Neural cell (in vitro differentiated cells): ENCODE measurements around the gene HNRNPA2B1. TPM values are rescaled to one million over a fixed set of nuclear protein-coding genes. Genes with fewer than 3 reads are reported as not detected.

Source experiments
- H2AFZ ChIP-seq: fragments of 200-600, 300-800 bp; sonication (generic), shearing (Covaris generic); 2 replicates; pipeline ENCODE4 v1.6.0; 2014; ENCODE audit warnings: low read depth, mild to moderate bottlenecking, antibody characterized with exemption, low read length, moderate library complexity
- H3F3A ChIP-seq: fragments of 200-600 bp; shearing (Covaris generic); 2 replicates; pipeline ENCODE4 v1.6.1; 2016; ENCODE audit warnings: mild to moderate bottlenecking, moderate library complexity, mixed read lengths, antibody characterized with exemption, low read length; ENCODE audit not compliant: insufficient read depth, poor library complexity, severe bottlenecking
- H3K27ac ChIP-seq: fragments of 200-600, 300-800 bp; sonication (generic), shearing (Covaris generic); 2 replicates; pipeline ENCODE4 v1.5.1; 2014; ENCODE audit warnings: mild to moderate bottlenecking, low read length, moderate library complexity
- H3K27me3 ChIP-seq: fragments of 300-800, 200-600 bp; sonication (generic), shearing (Covaris generic); 2 replicates; pipeline ENCODE4 v1.6.0; 2014; ENCODE audit warnings: mild to moderate bottlenecking, low read depth, low read length, moderate library complexity; ENCODE audit not compliant: insufficient read depth
- H3K36me3 ChIP-seq: fragments of 300-800, 200-600 bp; sonication (generic), shearing (Covaris generic); 2 replicates; pipeline ENCODE4 v1.5.1; 2014; ENCODE audit warnings: mild to moderate bottlenecking, antibody characterized with exemption, low read length, moderate library complexity; ENCODE audit not compliant: insufficient read depth
- H3K4me2 ChIP-seq: fragments of 300-800, 200-600 bp; sonication (generic), shearing (Covaris generic); 2 replicates; pipeline ENCODE4 v1.6.0; 2014; ENCODE audit warnings: mild to moderate bottlenecking, low read length
- H3K4me3 ChIP-seq: fragments of 300-800, 200-600 bp; sonication (generic), shearing (Covaris generic); 2 replicates; pipeline ENCODE4 v1.5.1; 2014; ENCODE audit warnings: mild to moderate bottlenecking, low read length, moderate library complexity
- H3K79me2 ChIP-seq: fragments of 200-600 bp; shearing (Covaris generic); replicated peaks from 2 replicates; pipeline ENCODE4 v1.6.0; 2014; ENCODE audit warnings: mild to moderate bottlenecking, low read length, moderate library complexity; ENCODE audit not compliant: insufficient read depth
- H3K9ac ChIP-seq: fragments of 300-800, 200-600 bp; sonication (generic), shearing (Covaris generic); 2 replicates; pipeline ENCODE4 v1.6.1; 2016; ENCODE audit warnings: mild to moderate bottlenecking, low read length, mixed read lengths
- H3K9me2 ChIP-seq: fragments of 200-600 bp; shearing (Covaris generic); 2 replicates; pipeline ENCODE4 v1.6.1; 2016; ENCODE audit warnings: mild to moderate bottlenecking, low read length, mixed read lengths; ENCODE audit not compliant: insufficient read depth
- H3K9me3 ChIP-seq: fragments of 200-600, 300-800 bp; sonication (generic), shearing (Covaris generic); 2 replicates; pipeline ENCODE4 v1.6.1; 2016; ENCODE audit warnings: mild to moderate bottlenecking, mixed run types, low read length, moderate library complexity, mixed read lengths
- H4K20me1 ChIP-seq: fragments of 200-600 bp; shearing (Covaris generic); 2 replicates; pipeline ENCODE4 v1.6.1; 2016; ENCODE audit warnings: mild to moderate bottlenecking, mixed run types; ENCODE audit not compliant: insufficient read depth
- CTCF ChIP-seq: fragments of 450-650 bp; IDR thresholded peaks from 2 replicates; pipeline ENCODE4 v1.5.1; 2014; ENCODE audit warnings: antibody characterized with exemption, mild to moderate bottlenecking, moderate library complexity; ENCODE audit not compliant: poor library complexity, severe bottlenecking
- EP300 ChIP-seq: fragments of 450-650 bp; conservative IDR thresholded peaks from 2 replicates; pipeline ENCODE4 v1.6.1; 2014; ENCODE audit warnings: antibody characterized with exemption, mild to moderate bottlenecking, moderate library complexity; ENCODE audit not compliant: poor library complexity, severe bottlenecking
- EZH2 ChIP-seq: fragments of 200-600, 300-800 bp; shearing (Covaris generic), sonication (generic); IDR thresholded peaks from 2 replicates; pipeline ENCODE4 v1.6.1; 2014; ENCODE audit warnings: antibody characterized with exemption, low read length, borderline replicate concordance, mild to moderate bottlenecking; ENCODE audit not compliant: insufficient read depth, poor library complexity, severe bottlenecking
- MXI1 ChIP-seq: fragments of 450-650 bp; conservative IDR thresholded peaks from 2 replicates; pipeline ENCODE4 v1.6.1; 2014; ENCODE audit warnings: antibody characterized with exemption, mild to moderate bottlenecking; ENCODE audit not compliant: poor library complexity, severe bottlenecking
- RAD21 ChIP-seq: fragments of 450-650 bp; conservative IDR thresholded peaks from 2 replicates; pipeline ENCODE4 v1.6.1; 2014; ENCODE audit warnings: antibody characterized with exemption, mild to moderate bottlenecking, moderate library complexity
- REST ChIP-seq: IDR thresholded peaks from 2 replicates; pipeline ENCODE4 v1.6.1; 2012; ENCODE audit warnings: borderline replicate concordance
- SMC3 ChIP-seq: fragments of 450-650 bp; conservative IDR thresholded peaks from 2 replicates; pipeline ENCODE4 v1.6.1; 2014; ENCODE audit warnings: antibody characterized with exemption, mild to moderate bottlenecking, moderate library complexity; ENCODE audit not compliant: poor library complexity
- TAF1 ChIP-seq: IDR thresholded peaks from 2 replicates; pipeline ENCODE4 v1.6.1; 2012; ENCODE audit warnings: low read depth
- polyA plus RNA-seq: library from polyadenylated mRNA; depleted of rRNA; stranded (reverse); fragments of >200 nt; gene quantifications from 2 replicates; pipeline ENCODE4 v1.2.3, GENCODE V29; 2014

HNRNPA2B1 gene
- polyA plus RNA-seq, 1 donor from 2014 or later, result 419 TPM

- Histone ChIP-seq H3K27me3 (no peaks in the 10 kb centered on the region), H4K20me1 (peaks cover 38% of the 10 kb centered on the region)
Measured at GRCh38 chr7:26191233-26191973, 9.1 kb downstream of the HNRNPA2B1 start.

GRCh38 chr7:26190417-26190869, 10.1 kb downstream of the HNRNPA2B1 start:
- Histone ChIP-seq H2AFZ (no peak overlapping the region), H3K79me2 (peaks cover 41% of the 10 kb centered on the region), H3K27ac (no peak overlapping the region), H3K4me2 (no peak overlapping the region), H3K9me3 (no peaks in the 10 kb centered on the region), H3K9ac (no peak overlapping the region), H3K27me3 (no peaks in the 10 kb centered on the region), H3K9me2 (peaks cover 3% of the 10 kb centered on the region), H3K36me3 (peaks cover 42% of the 10 kb centered on the region), H3F3A (no peaks in the 10 kb centered on the region), H4K20me1 (peaks cover 29% of the 10 kb centered on the region), H3K4me3 (no peak overlapping the region)
- TF ChIP-seq CTCF (no peak), EP300 (no peak)

More at GRCh38 chr7:26191233-26191973, 9.1 kb downstream of the HNRNPA2B1 start:
- H3K9me2 ChIP-seq, result peaks cover 3% of the 10 kb centered on the region
- H3K27ac ChIP-seq, result no peak overlapping the region
- peaks cover 48% of the 10 kb centered on the region for H3K36me3 ChIP-seq
- H3K4me2 ChIP-seq, result no peak overlapping the region
- no peaks in the 10 kb centered on the region for H3F3A ChIP-seq
- TF ChIP-seq CTCF (no peak), REST (no peak), RAD21 (no peak), EP300 (no peak), TAF1 (no peak), SMC3 (no peak), EZH2 (no peak), MXI1 (no peak)
- no peak overlapping the region for H3K9ac ChIP-seq
- H3K4me3 ChIP-seq, result no peak overlapping the region
- no peaks in the 10 kb centered on the region for H3K9me3 ChIP-seq
- peaks cover 50% of the 10 kb centered on the region for H3K79me2 ChIP-seq
- H2AFZ ChIP-seq, result no peak overlapping the region
